T-helper 9 cell (primary cell): Measurements from ENCODE around the gene AHDC1.

Experiments
- DNase-seq: peaks from one replicate; pipeline ENCODE4 v3.0.0-alpha.2; 2020

The AHDC1 gene

GRCh38 chr1:27596986-27597385 is 7.0 kb downstream of the AHDC1 start:
- DNase-seq, result no peak

- no peak for DNase-seq
These were observed 7.7 kb downstream of the AHDC1 start for GRCh38 chr1:27596261-27596660.

GRCh38 chr1:27595597-27595996 is 8.3 kb downstream of the AHDC1 start:
- no peak for DNase-seq

GRCh38 chr1:27594564-27595510 is 9.1 kb downstream of the AHDC1 start:
- no peak for DNase-seq

GRCh38 chr1:27593678-27594563 is 10.0 kb downstream of the AHDC1 start:
- DNase-seq, result no peak

GRCh38 chr1:27592931-27593677 is 10.8 kb downstream of the AHDC1 start:
- DNase-seq, result no peak

GRCh38 chr1:27592232-27592930 is 11.6 kb downstream of the AHDC1 start:
- DNase-seq, result no peak

GRCh38 chr1:27591622-27592021 is 12.3 kb downstream of the AHDC1 start:
- DNase-seq, result no peak

- no peak for DNase-seq
These were observed 12.9 kb downstream of the AHDC1 start for GRCh38 chr1:27590917-27591508.

GRCh38 chr1:27589841-27590426 is 14.0 kb downstream of the AHDC1 start:
- DNase-seq, result no peak

- DNase-seq, result no peak
These were observed 14.5 kb downstream of the AHDC1 start for GRCh38 chr1:27589441-27589840.

GRCh38 chr1:27588256-27589232 is 15.4 kb downstream of the AHDC1 start:
- no peak for DNase-seq

- no peak for DNase-seq
These were observed 18.3 kb downstream of the AHDC1 start for GRCh38 chr1:27585684-27586083.

GRCh38 chr1:27584453-27584852 is 19.5 kb downstream of the AHDC1 start:
- no peak for DNase-seq

- DNase-seq, result no peak
These were observed 20.5 kb downstream of the AHDC1 start for GRCh38 chr1:27583479-27583878.

- no peak for DNase-seq
These were observed 22.1 kb downstream of the AHDC1 start for GRCh38 chr1:27581823-27582243.

GRCh38 chr1:27577504-27578188 is 26.3 kb downstream of the AHDC1 start:
- no peak for DNase-seq

- no peak for DNase-seq
These were observed 27.1 kb downstream of the AHDC1 start for GRCh38 chr1:27576806-27577227.

GRCh38 chr1:27575840-27576331 is 28.1 kb downstream of the AHDC1 start:
- DNase-seq, result no peak
